CD4-positive, CD25-positive, alpha-beta regulatory T cell (primary cell): ENCODE data around the gene DHX34. TPM values are rescaled to one million over a fixed set of nuclear protein-coding genes. Genes with fewer than 3 reads are reported as not detected.
A peak's percentile ranks its signal among the peaks of the same experiment; 100 is the strongest.

Experiments used
- ATAC-seq, 2 donors: fragments of 150-1000 bp; cut with Tn5 transposase; one replicate each; pipeline ENCODE4 v1.10.0; 2021; ENCODE audit warnings: low read depth in 2 of 2, moderate number of reproducible peaks in 2 of 2, moderate library complexity in 1 of 2
- DNase-seq, 3 donors: peaks; one replicate each; pipeline versions ENCODE4 v3.0.0 to v3.0.0-alpha.2; 2012 to 2022; ENCODE audit warnings: mixed read lengths in 1 of 3
- H3K27ac ChIP-seq: one replicate; pipeline ENCODE4 v1.7.0; 2013; ENCODE audit warnings: mild to moderate bottlenecking, low read length; ENCODE audit not compliant: insufficient read depth, poor library complexity, severe bottlenecking
- H3K27me3 ChIP-seq: one replicate; pipeline ENCODE4 v1.7.0; 2013; ENCODE audit warnings: low read length; ENCODE audit not compliant: control insufficient read depth, insufficient read depth
- H3K36me3 ChIP-seq: one replicate; pipeline ENCODE4 v1.7.0; 2013; ENCODE audit warnings: mild to moderate bottlenecking, low read length, moderate library complexity; ENCODE audit not compliant: control insufficient read depth, insufficient read depth
- H3K4me1 ChIP-seq: 2 replicates; pipeline ENCODE4 v1.7.0; 2013; ENCODE audit warnings: mild to moderate bottlenecking, low read length; ENCODE audit not compliant: insufficient read depth, control insufficient read depth, poor library complexity, severe bottlenecking
- H3K4me3 ChIP-seq: one replicate; pipeline ENCODE4 v1.7.0; 2013; ENCODE audit warnings: low read depth, mild to moderate bottlenecking, low read length, moderate library complexity
- H3K9me3 ChIP-seq, 2 experiments: 1 replicate in 1 of 2; 2 replicates in 1 of 2; pipeline ENCODE4 v1.7.0; 2013; ENCODE audit warnings: low read length in 2 of 2, mild to moderate bottlenecking in 1 of 2, moderate library complexity in 1 of 2; ENCODE audit not compliant: control insufficient read depth in 2 of 2
- H3K27ac Mint-ChIP-seq, 3 donors: one replicate each; pipeline ENCODE4 v1.8.0; 2020 to 2022; ENCODE audit warnings: mild to moderate bottlenecking in 3 of 3, mixed read lengths in 3 of 3, moderate library complexity in 2 of 3
- H3K27me3 Mint-ChIP-seq: one replicate; pipeline ENCODE4 v1.8.0; 2022; ENCODE audit warnings: mild to moderate bottlenecking, mixed read lengths
- H3K36me3 Mint-ChIP-seq: one replicate; pipeline ENCODE4 v1.8.0; 2020; ENCODE audit warnings: mixed read lengths
- H3K4me1 Mint-ChIP-seq, 4 donors: one replicate each; pipeline ENCODE4 v1.8.0; 2020 to 2022; ENCODE audit warnings: mixed read lengths in 4 of 4, mild to moderate bottlenecking in 1 of 4
- H3K4me3 Mint-ChIP-seq, 4 donors: one replicate each; pipeline ENCODE4 v1.8.0; 2020 to 2022; ENCODE audit warnings: mild to moderate bottlenecking in 4 of 4, mixed read lengths in 4 of 4, moderate library complexity in 3 of 4
- H3K9me3 Mint-ChIP-seq, 7 donors: one replicate each; pipeline ENCODE4 v1.8.0; 2020 to 2022; ENCODE audit warnings: mixed read lengths in 7 of 7, mild to moderate bottlenecking in 3 of 7, moderate library complexity in 2 of 7
- polyA plus RNA-seq, 4 donors: library from polyadenylated mRNA; unstranded; fragments of 300-500 nt; fragmentation: Illumina TruSeq; gene quantifications; one replicate each; pipeline ENCODE4 v1.2.3, GENCODE V29; 2021
- total RNA-seq: library from RNA; stranded (reverse); gene quantifications from one replicate; pipeline ENCODE4 v1.2.3, GENCODE V29; 2022

The DHX34 gene
- total and polyA plus RNA-seq, 5 donors from 2014 or later = 2.3 to 11.7 (median 3.8) TPM

DNA sequence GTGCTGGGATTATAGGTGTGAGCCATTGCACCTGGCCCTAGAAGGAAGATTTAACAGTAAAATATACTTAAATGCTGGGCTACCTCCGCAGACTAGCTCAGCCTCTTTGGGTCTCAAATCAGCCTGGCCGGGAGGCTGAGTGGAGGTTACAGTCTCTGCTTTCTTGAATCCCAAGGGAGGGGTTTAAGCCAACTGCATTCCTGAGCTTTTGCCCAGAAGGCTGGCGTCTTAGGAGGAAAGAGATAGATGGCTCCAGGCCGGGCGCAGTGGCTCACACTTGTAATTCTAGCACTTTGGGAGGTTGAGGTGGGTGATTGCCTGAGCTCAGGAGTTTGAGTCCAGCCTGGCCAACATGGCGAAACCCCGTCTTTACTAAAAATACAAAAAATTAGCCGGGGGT, 40.1 kb upstream of the DHX34 start:
- Histone ChIP-seq H3K9me3 (no peaks in the 10 kb centered on the region), H3K4me3 (no peak overlapping the region), H3K27ac (no peak overlapping the region), H3K4me1 (peaks cover 5% of the 10 kb centered on the region), H3K36me3 (no peaks in the 10 kb centered on the region), H3K27me3 (no peaks in the 10 kb centered on the region)
- ATAC-seq (no peak), DNase-seq (no peak)
- Mint-ChIP-seq H3K27me3 (peaks cover 17% of the 10 kb centered on the region), H3K36me3 (no peaks in the 10 kb centered on the region), H3K4me3 (no peak overlapping the region), H3K27ac (no peak overlapping the region), H3K9me3 (peaks cover 0 to 1% (median 0%) of the 10 kb centered on the region in 7 donors), H3K4me1 (peaks cover 4 to 5% (median 4%) of the 10 kb centered on the region in 4 donors)

- Mint-ChIP-seq H3K36me3 (no peaks in the 10 kb centered on the region), H3K4me1 (peaks cover 4 to 5% (median 4%) of the 10 kb centered on the region in 4 donors), H3K27me3 (peaks cover 17% of the 10 kb centered on the region), H3K27ac (no peak within 1 kb of the TSS), H3K9me3 (peaks cover 0 to 1% (median 0%) of the 10 kb centered on the region in 7 donors), H3K4me3 (no peak within 1 kb of the TSS)
- DNase-seq (no peak), ATAC-seq (no peak)
- H3K36me3 ChIP-seq = no peaks in the 10 kb centered on the region
- H3K4me3 ChIP-seq = no peak within 1 kb of the TSS
- no peaks in the 10 kb centered on the region for H3K9me3 ChIP-seq
- no peaks in the 10 kb centered on the region for H3K27me3 ChIP-seq
- H3K4me1 ChIP-seq = peaks cover 5% of the 10 kb centered on the region
- no peak within 1 kb of the TSS for H3K27ac ChIP-seq
Measured at GRCh38 chr19:47309608-47310007, 39.5 kb upstream of the DHX34 start, which contains the start of gene C5AR1. Gene C5AR1, plus strand, starts transcription at chr19:47309861. Its CDS starts 35 bp downstream, at chr19:47309896.

DNA sequence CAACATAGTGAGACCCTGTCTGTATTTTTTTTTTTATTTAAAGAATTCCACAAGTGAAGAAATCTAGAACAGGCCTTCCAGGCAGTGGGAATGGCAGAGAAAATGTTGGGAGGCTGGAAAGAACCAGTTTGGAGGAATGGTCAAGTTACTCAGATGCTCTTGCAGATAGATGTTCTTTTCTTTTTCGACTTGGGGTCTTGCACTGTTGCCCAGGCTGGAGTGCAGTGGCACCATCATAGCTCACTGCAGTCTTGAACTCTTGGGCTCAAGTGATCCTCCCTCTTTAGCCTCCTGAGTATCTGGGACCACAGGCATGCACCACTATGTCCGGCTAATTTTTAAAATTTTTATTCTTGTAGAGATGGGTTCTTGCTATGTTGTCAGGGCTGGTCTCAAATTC, 38.8 kb upstream of the DHX34 start:
- no peak overlapping the region for H3K4me3 Mint-ChIP-seq
- H3K27ac Mint-ChIP-seq = no peak overlapping the region
- Histone ChIP-seq H3K27me3 (no peaks in the 10 kb centered on the region), H3K36me3 (no peaks in the 10 kb centered on the region), H3K4me1 (peaks cover 1% of the 10 kb centered on the region), H3K9me3 (no peaks in the 10 kb centered on the region), H3K27ac (no peak overlapping the region), H3K4me3 (no peak overlapping the region)
- H3K9me3 Mint-ChIP-seq = peaks cover 0 to 1% (median 0%) of the 10 kb centered on the region in 7 donors
- H3K4me1 Mint-ChIP-seq = peaks cover under 1 to 1% (median 1%) of the 10 kb centered on the region in 4 donors
- no peaks in the 10 kb centered on the region for H3K36me3 Mint-ChIP-seq
- ATAC-seq = no peak
- H3K27me3 Mint-ChIP-seq = peaks cover 14% of the 10 kb centered on the region
- no peak for DNase-seq

- H3K4me1 Mint-ChIP-seq = no peaks in the 10 kb centered on the region
- Histone ChIP-seq H3K9me3 (no peaks in the 10 kb centered on the region), H3K4me1 (no peaks in the 10 kb centered on the region), H3K36me3 (no peaks in the 10 kb centered on the region), H3K4me3 (no peak overlapping the region), H3K27me3 (no peaks in the 10 kb centered on the region), H3K27ac (no peak overlapping the region)
- H3K9me3 Mint-ChIP-seq = peaks cover 0 to 1% (median 0%) of the 10 kb centered on the region in 7 donors
- no peaks in the 10 kb centered on the region for H3K36me3 Mint-ChIP-seq
- DNase-seq = no peak
- no peak overlapping the region for H3K27ac Mint-ChIP-seq
- peaks cover 12% of the 10 kb centered on the region for H3K27me3 Mint-ChIP-seq
- H3K4me3 Mint-ChIP-seq = no peak overlapping the region
- ATAC-seq = no peak
Measured at GRCh38 chr19:47310819-47311218, 38.3 kb upstream of the DHX34 start.

DNA sequence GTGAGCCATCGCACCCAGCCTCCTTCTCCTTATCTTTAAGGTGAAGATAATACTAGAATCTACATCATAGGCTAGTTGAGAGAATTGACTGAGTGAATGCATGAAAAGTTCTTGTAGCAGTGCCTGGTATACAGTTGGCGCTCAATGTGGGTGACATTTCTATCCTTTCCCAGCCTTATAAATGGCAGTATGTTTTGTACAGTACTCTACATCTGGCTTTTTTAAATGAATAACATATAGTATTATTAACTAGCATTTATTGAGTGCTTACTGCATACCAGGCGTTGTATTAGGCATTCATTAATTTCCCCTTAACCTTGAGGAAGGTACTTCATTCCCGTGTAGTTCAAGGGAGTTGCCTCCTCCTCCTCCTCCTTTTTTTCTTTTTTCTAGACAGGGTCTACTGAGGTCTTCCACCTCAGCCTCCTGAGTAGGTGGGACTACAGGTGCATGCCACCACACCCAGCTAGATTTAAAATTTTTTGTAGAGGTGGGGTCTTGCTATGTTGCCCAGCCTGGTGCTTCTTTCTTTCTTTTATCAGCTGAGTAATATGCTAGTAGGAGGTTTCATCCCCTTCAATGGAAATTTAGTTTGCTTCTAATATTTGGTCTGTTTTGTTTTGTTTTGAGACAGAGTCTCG, 36.6 kb upstream of the DHX34 start:
- no peak overlapping the region for H3K4me3 Mint-ChIP-seq
- H3K27ac ChIP-seq = no peak overlapping the region
- H3K27me3 ChIP-seq = no peaks in the 10 kb centered on the region
- H3K27ac Mint-ChIP-seq = no peak overlapping the region
- H3K27me3 Mint-ChIP-seq = peaks cover 12% of the 10 kb centered on the region
- H3K36me3 Mint-ChIP-seq = no peaks in the 10 kb centered on the region
- no peaks in the 10 kb centered on the region for H3K4me1 ChIP-seq
- no peaks in the 10 kb centered on the region for H3K36me3 ChIP-seq
- no peak overlapping the region for H3K4me3 ChIP-seq
- H3K9me3 ChIP-seq = no peaks in the 10 kb centered on the region
- DNase-seq (no peak), ATAC-seq (no peak)
- no peaks in the 10 kb centered on the region for H3K4me1 Mint-ChIP-seq
- peaks cover 0 to 1% (median 0%) of the 10 kb centered on the region in 7 donors for H3K9me3 Mint-ChIP-seq

DNA sequence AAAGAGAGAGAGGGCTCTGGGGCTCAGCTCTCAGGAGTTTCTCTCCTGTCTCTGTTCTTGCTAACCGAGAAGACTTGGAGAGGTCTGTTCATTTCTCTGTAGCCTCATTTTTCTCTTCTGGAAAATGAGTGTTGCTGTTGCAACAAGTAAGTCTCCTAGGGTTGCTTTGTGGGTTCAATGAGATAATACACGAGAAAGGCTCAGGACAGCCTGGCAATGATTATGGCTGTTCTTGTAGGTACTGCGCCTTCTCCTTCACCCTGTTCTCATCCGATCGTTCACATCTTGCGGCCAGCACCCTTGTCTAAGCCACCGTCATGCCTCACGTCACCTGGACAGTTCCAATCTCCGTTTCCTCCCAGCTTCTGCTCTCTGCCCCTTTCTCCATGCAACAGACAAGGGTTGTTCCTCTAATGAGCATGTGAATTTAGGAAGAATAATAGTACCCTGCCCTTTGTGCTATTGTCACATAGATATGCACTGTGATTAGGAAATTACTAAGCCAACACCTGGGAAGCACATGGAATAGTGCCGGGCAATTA, 35.3 kb upstream of the DHX34 start:
- Histone ChIP-seq H3K36me3 (no peaks in the 10 kb centered on the region), H3K9me3 (no peaks in the 10 kb centered on the region), H3K27ac (no peak overlapping the region), H3K27me3 (no peaks in the 10 kb centered on the region), H3K4me1 (no peaks in the 10 kb centered on the region), H3K4me3 (no peak overlapping the region)
- Mint-ChIP-seq H3K4me1 (no peaks in the 10 kb centered on the region), H3K4me3 (no peak overlapping the region), H3K27me3 (peaks cover 12% of the 10 kb centered on the region), H3K9me3 (peaks cover 0 to 1% (median 0%) of the 10 kb centered on the region in 7 donors), H3K27ac (no peak overlapping the region), H3K36me3 (no peaks in the 10 kb centered on the region)
- DNase-seq (no peak), ATAC-seq (no peak)

DNA sequence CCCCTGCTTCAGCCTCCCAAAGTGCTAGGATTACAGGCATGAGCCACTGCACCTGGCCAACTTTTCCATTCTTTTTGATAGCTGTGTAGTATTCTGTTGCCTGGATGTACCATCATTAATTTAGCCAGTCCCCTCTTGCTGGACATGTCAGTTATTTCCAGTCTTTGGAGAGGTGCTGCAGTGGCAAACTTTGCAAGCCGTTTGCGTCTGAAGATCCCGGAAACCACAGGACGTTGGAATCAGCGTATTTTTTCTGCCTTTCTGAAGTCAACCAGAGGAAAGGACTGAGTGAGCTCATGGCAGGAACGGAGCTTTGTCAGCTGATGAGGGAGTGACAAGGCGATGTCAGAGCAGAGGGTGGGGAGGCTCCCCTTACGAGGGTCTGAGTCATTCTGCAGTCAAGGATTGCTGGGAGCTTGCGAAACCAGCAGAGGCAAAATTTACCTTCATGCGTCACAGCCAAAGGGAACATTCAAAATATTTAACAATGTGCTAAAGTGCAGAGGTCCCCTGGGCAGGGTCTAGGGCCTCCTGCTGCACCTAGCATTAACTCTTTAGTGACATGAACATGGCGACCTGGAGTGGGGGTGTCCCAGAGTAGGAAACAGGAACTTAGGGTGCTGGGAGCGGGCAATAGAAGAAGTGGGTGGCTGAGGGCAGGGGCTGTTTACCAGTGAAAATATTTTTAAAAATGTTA, 33.8 kb upstream of the DHX34 start:
- no peaks in the 10 kb centered on the region for H3K36me3 ChIP-seq
- no peaks in the 10 kb centered on the region for H3K36me3 Mint-ChIP-seq
- H3K9me3 Mint-ChIP-seq = peaks cover 0 to 1% (median 0%) of the 10 kb centered on the region in 7 donors
- H3K9me3 ChIP-seq = no peaks in the 10 kb centered on the region
- H3K4me1 Mint-ChIP-seq = no peaks in the 10 kb centered on the region
- no peaks in the 10 kb centered on the region for H3K27me3 ChIP-seq
- no peak overlapping the region for H3K4me3 Mint-ChIP-seq
- H3K27me3 Mint-ChIP-seq = peaks cover 7% of the 10 kb centered on the region
- no peak overlapping the region for H3K4me3 ChIP-seq
- DNase-seq = no peak
- H3K27ac ChIP-seq = no peak overlapping the region
- H3K27ac Mint-ChIP-seq = no peak overlapping the region
- peak in 1 of 2 donors; percentile 51 for ATAC-seq
- no peaks in the 10 kb centered on the region for H3K4me1 ChIP-seq
